ENCODE measurements around the gene CLCN3. TPM values are rescaled to one million over a fixed set of nuclear protein-coding genes. Genes with fewer than 3 reads are reported as not detected.

CLCN3 gene
- total and polyA plus RNA-seq, 9 of the 15 experiments (the other 6 are each of a cell fraction or from before 2014, with no cell fraction given), result 12.7 to 60.6 (median 38.5) TPM

GRCh38 chr4:169611991-169612870, 8.1 kb upstream of the CLCN3 start, which contains the start of gene NEK1 (continued):
- TF ChIP-seq ZNF23 (CRISPR knock-in tag; IDR thresholded peaks at IDR 0.05), result no peak
- no peak for TF ChIP-seq MED1 (CRISPR knock-in tag; IDR thresholded peaks at IDR 0.05; ENCODE audit: borderline replicate concordance)
- TF ChIP-seq PHB (CRISPR knock-in tag; IDR thresholded peaks at IDR 0.05), result no peak
- TF ChIP-seq, protein P1, sequence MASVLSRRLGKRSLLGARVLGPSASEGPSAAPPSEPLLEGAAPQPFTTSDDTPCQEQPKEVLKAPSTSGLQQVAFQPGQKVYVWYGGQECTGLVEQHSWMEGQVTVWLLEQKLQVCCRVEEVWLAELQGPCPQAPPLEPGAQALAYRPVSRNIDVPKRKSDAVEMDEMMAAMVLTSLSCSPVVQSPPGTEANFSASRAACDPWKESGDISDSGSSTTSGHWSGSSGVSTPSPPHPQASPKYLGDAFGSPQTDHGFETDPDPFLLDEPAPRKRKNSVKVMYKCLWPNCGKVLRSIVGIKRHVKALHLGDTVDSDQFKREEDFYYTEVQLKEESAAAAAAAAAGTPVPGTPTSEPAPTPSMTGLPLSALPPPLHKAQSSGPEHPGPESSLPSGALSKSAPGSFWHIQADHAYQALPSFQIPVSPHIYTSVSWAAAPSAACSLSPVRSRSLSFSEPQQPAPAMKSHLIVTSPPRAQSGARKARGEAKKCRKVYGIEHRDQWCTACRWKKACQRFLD (CRISPR knock-in tag; IDR thresholded peaks at IDR 0.05), result no peak
- TF ChIP-seq HLTF (IDR thresholded peaks at IDR 0.05), result peak; percentile 78; the same call in 1 of the 2 replicates
- TF ChIP-seq CREB5 (CRISPR knock-in tag; IDR thresholded peaks at IDR 0.05), result no peak
- no peak for TF ChIP-seq CHD4 (IDR thresholded peaks at IDR 0.05; ENCODE audit: insufficient read depth, insufficient replicate concordance, low read depth, low read length, poor library complexity, severe bottlenecking)
- no peak for TF ChIP-seq ZBTB5 (IDR thresholded peaks at IDR 0.05)
- no peak; the same call in 1 of the 2 replicates for TF ChIP-seq ZNF263 (CRISPR knock-in tag; IDR thresholded peaks at IDR 0.05; ENCODE audit: borderline replicate concordance)
- TF ChIP-seq, protein P2, sequence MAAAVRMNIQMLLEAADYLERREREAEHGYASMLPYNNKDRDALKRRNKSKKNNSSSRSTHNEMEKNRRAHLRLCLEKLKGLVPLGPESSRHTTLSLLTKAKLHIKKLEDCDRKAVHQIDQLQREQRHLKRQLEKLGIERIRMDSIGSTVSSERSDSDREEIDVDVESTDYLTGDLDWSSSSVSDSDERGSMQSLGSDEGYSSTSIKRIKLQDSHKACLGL (CRISPR knock-in tag; IDR thresholded peaks at IDR 0.05; ENCODE audit: borderline replicate concordance, poor library complexity, severe bottlenecking), result peak; percentile 11
- TF ChIP-seq RBM15 (IDR thresholded peaks at IDR 0.05; ENCODE audit: insufficient read depth, low read length), result no peak
- no peak for TF ChIP-seq ZNF785 (CRISPR knock-in tag; IDR thresholded peaks at IDR 0.05)
- peak in 1 of 2 experiments; percentile 54; a peak in 2 of 4 replicates for TF ChIP-seq MAZ (CRISPR knock-in tag; conservative IDR thresholded peaks at IDR 0.05 in 1 of 2, IDR thresholded peaks at IDR 0.05 in 1 of 2)
- no peak for TF ChIP-seq BDP1 (IDR thresholded peaks at IDR 0.05; ENCODE audit: insufficient read depth, insufficient read length)
- TF ChIP-seq, protein P3, sequence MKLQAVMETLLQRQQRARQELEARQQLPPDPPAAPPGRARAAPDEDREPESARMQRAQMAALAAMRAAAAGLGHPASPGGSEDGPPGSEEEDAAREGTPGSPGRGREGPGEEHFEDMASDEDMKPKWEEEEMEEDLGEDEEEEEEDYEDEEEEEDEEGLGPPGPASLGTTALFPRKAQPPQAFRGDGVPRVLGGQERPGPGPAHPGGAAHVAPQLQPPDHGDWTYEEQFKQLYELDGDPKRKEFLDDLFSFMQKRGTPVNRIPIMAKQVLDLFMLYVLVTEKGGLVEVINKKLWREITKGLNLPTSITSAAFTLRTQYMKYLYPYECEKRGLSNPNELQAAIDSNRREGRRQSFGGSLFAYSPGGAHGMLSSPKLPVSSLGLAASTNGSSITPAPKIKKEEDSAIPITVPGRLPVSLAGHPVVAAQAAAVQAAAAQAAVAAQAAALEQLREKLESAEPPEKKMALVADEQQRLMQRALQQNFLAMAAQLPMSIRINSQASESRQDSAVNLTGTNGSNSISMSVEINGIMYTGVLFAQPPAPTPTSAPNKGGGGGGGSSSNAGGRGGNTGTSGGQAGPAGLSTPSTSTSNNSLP (IDR thresholded peaks at IDR 0.05; ENCODE audit: borderline replicate concordance, low read depth, low read length), result no peak
- TF ChIP-seq, protein P4, sequence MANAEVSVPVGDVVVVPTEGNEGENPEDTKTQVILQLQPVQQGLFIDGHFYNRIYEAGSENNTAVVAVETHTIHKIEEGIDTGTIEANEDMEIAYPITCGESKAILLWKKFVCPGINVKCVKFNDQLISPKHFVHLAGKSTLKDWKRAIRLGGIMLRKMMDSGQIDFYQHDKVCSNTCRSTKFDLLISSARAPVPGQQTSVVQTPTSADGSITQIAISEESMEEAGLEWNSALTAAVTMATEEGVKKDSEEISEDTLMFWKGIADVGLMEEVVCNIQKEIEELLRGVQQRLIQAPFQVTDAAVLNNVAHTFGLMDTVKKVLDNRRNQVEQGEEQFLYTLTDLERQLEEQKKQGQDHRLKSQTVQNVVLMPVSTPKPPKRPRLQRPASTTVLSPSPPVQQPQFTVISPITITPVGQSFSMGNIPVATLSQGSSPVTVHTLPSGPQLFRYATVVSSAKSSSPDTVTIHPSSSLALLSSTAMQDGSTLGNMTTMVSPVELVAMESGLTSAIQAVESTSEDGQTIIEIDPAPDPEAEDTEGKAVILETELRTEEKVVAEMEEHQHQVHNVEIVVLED (CRISPR knock-in tag; IDR thresholded peaks at IDR 0.05), result peak; percentile 95
- no peak for TF ChIP-seq PURB (CRISPR knock-in tag; IDR thresholded peaks at IDR 0.05; ENCODE audit: low read depth)
- TF ChIP-seq ZC3H8 (IDR thresholded peaks at IDR 0.05), result no peak

Measured in K562 (cell line).